PFSK-1 (cell line): ENCODE data around the gene NCEH1.

ENCODE experiments used
- POLR2AphosphoS5 ChIP-seq: IDR thresholded peaks from 2 replicates; pipeline ENCODE4 v1.6.1; 2012; ENCODE audit warnings: low read depth, mild to moderate bottlenecking, control low read depth, low read length, moderate library complexity
- REST ChIP-seq, 2 experiments: IDR thresholded peaks; 2 replicates each; pipeline versions ENCODE4 v1.6.1 to v1.8.0; 2011 to 2012; ENCODE audit warnings: low read depth in 2 of 2, low read length in 2 of 2, control low read depth in 1 of 2, inconsistent platforms in 1 of 2, mild to moderate bottlenecking in 1 of 2, moderate library complexity in 1 of 2; ENCODE audit not compliant: insufficient read depth in 1 of 2
- SIN3A ChIP-seq: IDR thresholded peaks from 2 replicates; pipeline ENCODE4 v1.6.1; 2012; ENCODE audit warnings: mild to moderate bottlenecking, low read length, moderate library complexity, borderline replicate concordance; ENCODE audit not compliant: insufficient read depth
- TAF1 ChIP-seq: IDR thresholded peaks from 2 replicates; pipeline ENCODE4 v1.6.1; 2012; ENCODE audit warnings: low read length, control low read depth, borderline replicate concordance; ENCODE audit not compliant: insufficient read depth

- TF ChIP-seq POLR2AphosphoS5 (no peak), TAF1 (no peak), REST (IDR thresholded peaks at IDR 0.05; ENCODE audit: insufficient read depth in 1 of 2, low read depth in 2 of 2, low read length in 2 of 2) (no peak), SIN3A (no peak)
Measured at GRCh38 chr3:172629470-172629869, 81.4 kb downstream of the NCEH1 start.
